DND-41 (cell line): ENCODE data around the gene IFNK.

Experiments used
- CTCF ChIP-seq: IDR thresholded peaks from 2 replicates; pipeline ENCODE4 v1.5.1; 2012; ENCODE audit warnings: borderline replicate concordance, low read length, moderate library complexity, mild to moderate bottlenecking; ENCODE audit not compliant: poor library complexity, severe bottlenecking; ENCODE audit errors: extremely low read depth
- EZH2 ChIP-seq: IDR thresholded peaks from 3 replicates; pipeline ENCODE4 v1.6.1; 2012; ENCODE audit warnings: borderline replicate concordance, low read depth, mild to moderate bottlenecking, moderate library complexity, low read length, inconsistent platforms; ENCODE audit not compliant: severe bottlenecking

- no peak for TF ChIP-seq CTCF
- TF ChIP-seq EZH2 = no peak
These were observed 49.0 kb downstream of the IFNK start, which contains the start of gene C9orf72 for GRCh38 chr9:27572918-27573633.
